ENCODE results near the gene ITGA7.

Gene ITGA7

DNA sequence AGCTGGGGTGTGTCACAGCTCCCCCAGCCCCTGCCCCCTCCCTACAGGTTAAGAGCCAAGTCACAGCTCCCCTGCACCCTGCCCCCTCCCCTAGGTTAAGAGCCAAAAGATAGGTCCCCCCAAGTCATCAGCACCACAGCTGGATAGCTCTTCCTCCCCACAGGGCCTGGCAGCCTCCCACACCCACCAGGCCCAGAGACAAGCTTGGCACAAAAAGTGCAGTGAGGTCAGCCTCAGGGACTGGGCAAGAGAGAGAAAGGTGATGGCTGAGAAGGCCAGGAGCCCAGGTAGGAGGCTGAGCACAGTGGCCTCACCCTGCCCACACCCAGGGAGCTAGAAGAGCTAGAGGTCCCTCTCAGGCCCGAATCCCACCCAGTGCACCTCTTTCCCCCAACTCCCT lies 8.7 kb downstream of the ITGA7 start:
- H3K4me3 ChIP-seq (ENCODE audit: low read depth, low read length): no peak overlapping the region
- TF ChIP-seq, protein P1, sequence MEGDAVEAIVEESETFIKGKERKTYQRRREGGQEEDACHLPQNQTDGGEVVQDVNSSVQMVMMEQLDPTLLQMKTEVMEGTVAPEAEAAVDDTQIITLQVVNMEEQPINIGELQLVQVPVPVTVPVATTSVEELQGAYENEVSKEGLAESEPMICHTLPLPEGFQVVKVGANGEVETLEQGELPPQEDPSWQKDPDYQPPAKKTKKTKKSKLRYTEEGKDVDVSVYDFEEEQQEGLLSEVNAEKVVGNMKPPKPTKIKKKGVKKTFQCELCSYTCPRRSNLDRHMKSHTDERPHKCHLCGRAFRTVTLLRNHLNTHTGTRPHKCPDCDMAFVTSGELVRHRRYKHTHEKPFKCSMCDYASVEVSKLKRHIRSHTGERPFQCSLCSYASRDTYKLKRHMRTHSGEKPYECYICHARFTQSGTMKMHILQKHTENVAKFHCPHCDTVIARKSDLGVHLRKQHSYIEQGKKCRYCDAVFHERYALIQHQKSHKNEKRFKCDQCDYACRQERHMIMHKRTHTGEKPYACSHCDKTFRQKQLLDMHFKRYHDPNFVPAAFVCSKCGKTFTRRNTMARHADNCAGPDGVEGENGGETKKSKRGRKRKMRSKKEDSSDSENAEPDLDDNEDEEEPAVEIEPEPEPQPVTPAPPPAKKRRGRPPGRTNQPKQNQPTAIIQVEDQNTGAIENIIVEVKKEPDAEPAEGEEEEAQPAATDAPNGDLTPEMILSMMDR (IDR thresholded peaks at IDR 0.05; ENCODE audit: control insufficient read depth, extremely low read depth, insufficient read depth): no peak

DNA sequence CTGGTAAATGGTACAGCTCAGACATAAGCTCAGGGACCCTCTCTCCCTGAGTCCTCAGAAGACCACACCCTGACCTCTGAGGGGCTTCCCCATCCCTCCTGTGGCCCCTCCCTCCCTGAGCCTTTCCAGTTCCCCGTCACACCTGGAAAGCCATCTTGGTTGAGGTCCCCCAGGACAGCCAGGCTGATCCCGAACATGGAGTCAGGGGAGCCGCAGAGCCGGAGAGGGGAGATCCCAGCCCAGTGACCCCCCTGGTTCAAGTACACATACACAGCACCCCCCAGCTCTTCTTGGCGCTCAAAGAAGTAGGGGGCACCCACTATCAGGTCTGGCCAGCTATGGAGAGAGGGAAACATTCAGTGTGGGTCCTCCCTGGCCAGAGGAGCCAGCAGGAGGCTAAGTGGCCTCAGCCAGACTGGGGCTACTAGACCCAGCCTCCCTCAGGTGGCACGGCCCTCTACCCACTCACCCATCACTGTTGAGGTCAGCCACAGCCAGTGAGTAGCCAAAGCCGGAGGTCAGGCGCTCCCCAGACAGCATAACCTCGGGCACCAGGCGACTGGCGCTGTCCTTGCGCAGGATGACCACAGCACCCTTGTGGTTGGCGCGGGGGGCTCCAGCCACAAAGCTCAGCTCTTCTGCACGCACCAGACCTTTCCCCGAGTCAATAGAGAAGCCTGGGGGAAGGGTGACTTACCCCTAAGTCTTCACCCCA lies 9.3 kb downstream of the ITGA7 start:
- no peak for DNase-seq (ENCODE audit: low read depth)
- H3K4me3 ChIP-seq (ENCODE audit: low read depth, low read length): no peak overlapping the region
- TF ChIP-seq, protein P1 (IDR thresholded peaks at IDR 0.05; ENCODE audit: control insufficient read depth, extremely low read depth, insufficient read depth): no peak

More for the DNA sequence above, 8.7 kb downstream of the ITGA7 start:
- no peak for DNase-seq (ENCODE audit: low read depth)

DNA sequence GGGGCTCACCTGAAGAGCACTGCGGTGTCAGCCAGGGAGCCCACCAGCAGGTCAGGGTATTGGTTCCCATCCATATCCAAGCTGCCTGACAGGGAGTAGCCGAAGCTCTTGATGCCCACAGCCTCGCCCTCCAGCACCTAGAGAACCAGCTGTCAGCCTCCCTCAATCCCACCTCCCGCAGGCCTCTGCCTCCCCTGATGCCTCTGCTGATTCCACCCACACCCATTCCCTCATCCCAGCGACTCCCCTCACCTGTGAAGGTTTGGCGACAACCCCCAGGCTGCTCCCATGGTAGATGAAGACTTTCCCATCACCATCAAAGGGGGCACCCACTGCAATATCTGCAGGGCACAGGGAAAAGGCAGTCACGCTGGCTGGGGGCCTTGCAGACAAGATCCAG lies 10.0 kb downstream of the ITGA7 start:
- TF ChIP-seq, protein P1 (IDR thresholded peaks at IDR 0.05; ENCODE audit: control insufficient read depth, extremely low read depth, insufficient read depth): no peak
- DNase-seq (ENCODE audit: low read depth): no peak
- H3K4me3 ChIP-seq (ENCODE audit: low read depth, low read length): no peak overlapping the region

DNA sequence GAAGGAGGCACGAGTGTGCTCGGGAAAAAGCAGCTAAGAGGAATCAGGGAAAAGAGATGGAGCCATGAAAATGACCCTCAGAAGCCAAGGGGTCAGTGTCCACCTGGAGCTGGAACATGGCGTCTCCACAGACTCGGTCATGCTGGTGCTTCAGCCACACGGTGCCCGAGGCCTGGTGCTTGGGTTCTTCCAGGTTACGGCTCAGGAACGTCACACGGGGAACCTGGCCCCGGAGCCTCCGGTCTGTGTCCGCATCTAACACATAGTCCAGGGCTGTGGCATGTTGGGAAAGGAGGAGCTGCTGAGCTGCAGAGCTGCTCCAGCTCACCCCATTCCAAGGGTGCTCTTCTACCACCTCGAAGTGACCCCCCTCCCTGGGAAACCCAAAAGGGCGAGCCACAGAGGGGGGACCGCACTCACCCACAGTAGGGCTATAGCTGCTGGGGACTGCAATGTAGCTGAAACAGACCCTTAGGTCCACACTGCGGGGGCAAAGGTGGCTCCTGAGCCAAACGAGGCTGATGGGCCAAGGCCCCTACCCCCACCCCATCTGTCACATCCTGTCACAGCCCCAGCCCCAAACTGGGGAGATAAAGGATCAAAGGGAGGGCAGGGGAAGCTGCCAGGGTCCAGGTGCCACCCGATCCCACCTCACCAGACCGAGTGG lies 10.8 kb downstream of the ITGA7 start:
- TF ChIP-seq, protein P1 (IDR thresholded peaks at IDR 0.05; ENCODE audit: control insufficient read depth, extremely low read depth, insufficient read depth): no peak
- no peak overlapping the region for H3K4me3 ChIP-seq (ENCODE audit: low read depth, low read length)
- DNase-seq (ENCODE audit: low read depth): no peak

DNA sequence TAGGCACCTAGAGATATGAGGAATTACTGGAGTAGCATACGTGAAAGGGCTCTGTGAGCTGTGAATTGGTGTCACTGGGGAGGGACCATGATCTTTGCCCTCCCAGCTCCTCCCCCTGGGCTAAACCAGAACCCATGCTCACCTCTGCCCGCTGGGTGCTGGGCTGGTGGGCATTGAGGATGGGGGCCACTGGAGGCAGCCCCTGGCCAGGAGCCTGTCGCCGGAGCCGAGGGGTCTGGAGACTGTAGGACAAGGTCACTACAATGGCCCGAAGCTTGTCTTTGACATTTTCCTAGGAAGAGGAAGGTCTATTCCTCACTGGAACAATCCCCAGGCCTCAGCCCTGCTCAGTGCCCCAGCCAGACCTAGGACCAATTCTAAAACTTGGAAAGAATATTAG lies 11.6 kb downstream of the ITGA7 start:
- DNase-seq (ENCODE audit: low read depth): no peak
- TF ChIP-seq, protein P1 (IDR thresholded peaks at IDR 0.05; ENCODE audit: control insufficient read depth, extremely low read depth, insufficient read depth): no peak
- no peak overlapping the region for H3K4me3 ChIP-seq (ENCODE audit: low read depth, low read length)

DNA sequence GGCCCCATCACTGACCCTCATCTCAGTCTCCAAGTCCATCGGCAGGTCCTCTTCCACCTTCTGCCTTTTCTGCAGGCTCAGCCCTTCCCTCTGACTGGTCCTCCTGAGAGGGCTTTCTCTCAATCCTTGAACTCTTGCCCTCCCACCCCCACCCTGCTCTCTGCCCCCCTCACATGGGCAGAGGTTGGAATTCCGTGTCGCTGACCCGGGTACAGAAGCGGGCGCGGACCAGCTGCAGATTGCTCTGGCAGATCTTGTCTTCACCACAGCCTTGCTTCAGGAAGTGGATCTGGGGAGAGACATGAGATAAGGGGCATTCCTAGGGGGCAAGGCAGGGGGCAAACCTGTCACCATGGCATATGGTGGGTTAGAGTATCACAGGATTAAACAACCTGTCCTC lies 12.4 kb downstream of the ITGA7 start:
- TF ChIP-seq, protein P1 (IDR thresholded peaks at IDR 0.05; ENCODE audit: control insufficient read depth, extremely low read depth, insufficient read depth): no peak
- H3K4me3 ChIP-seq (ENCODE audit: low read depth, low read length): no peak overlapping the region
- DNase-seq (ENCODE audit: low read depth): no peak
